GM12874 (cell line): Measurements from ENCODE around the gene TBC1D5.

Experiments
- TF ChIP-seq, protein P1 (sequence below): IDR thresholded peaks from 2 replicates; pipeline ENCODE4 v1.5.1; 2011; ENCODE audit warnings: low read depth, mild to moderate bottlenecking, control low read depth, low read length, moderate library complexity; ENCODE audit not compliant: insufficient read depth

Gene TBC1D5

DNA sequence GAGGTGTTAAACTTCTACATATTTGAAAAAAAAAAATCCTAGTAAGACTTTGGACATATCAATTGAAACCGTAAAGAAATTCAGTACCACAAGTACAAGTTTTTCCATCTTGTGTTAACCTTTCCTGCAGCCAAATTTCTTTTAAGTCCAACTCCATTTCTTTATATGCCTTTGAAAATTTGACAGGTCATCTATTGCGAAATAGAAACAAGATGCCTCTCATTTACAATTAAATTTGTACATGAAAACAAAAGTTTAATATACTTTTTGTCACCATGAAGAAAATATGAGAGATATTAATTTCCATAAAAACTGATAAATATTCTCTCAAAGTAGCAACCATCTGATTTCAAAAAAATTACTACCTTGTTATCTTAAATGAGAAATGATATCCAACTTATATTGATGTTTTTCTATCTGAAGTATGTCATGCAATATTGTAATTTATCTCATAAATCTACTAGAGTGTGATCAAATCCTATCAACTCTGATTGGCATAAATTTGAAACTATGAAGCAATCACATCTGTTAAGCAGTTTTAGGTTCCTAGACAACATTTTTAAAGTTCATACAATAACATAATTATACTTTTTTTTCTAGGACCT lies 68.2 kb downstream of the TBC1D5 start:
- TF ChIP-seq, protein P1, sequence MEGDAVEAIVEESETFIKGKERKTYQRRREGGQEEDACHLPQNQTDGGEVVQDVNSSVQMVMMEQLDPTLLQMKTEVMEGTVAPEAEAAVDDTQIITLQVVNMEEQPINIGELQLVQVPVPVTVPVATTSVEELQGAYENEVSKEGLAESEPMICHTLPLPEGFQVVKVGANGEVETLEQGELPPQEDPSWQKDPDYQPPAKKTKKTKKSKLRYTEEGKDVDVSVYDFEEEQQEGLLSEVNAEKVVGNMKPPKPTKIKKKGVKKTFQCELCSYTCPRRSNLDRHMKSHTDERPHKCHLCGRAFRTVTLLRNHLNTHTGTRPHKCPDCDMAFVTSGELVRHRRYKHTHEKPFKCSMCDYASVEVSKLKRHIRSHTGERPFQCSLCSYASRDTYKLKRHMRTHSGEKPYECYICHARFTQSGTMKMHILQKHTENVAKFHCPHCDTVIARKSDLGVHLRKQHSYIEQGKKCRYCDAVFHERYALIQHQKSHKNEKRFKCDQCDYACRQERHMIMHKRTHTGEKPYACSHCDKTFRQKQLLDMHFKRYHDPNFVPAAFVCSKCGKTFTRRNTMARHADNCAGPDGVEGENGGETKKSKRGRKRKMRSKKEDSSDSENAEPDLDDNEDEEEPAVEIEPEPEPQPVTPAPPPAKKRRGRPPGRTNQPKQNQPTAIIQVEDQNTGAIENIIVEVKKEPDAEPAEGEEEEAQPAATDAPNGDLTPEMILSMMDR, result no peak

DNA sequence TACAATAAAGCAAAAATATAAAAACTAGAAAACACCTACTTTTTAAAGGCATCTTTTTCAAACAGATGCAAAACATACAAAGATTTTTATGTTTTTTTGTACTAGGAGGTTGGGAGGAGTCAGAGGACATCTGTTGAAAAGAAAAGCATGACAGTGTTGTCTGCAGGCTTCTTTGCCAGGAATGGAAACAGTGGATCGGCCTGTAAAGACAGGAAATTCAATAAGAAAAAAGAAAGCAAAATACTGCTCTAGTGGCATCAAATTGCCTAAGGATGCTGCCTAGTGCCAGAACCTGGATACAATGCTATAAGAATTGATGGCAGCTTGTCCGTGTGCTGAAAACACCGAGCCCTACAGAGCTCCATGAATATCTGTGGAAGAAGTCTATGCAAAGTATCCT lies 69.9 kb downstream of the TBC1D5 start:
- TF ChIP-seq, protein P1, result no peak

DNA sequence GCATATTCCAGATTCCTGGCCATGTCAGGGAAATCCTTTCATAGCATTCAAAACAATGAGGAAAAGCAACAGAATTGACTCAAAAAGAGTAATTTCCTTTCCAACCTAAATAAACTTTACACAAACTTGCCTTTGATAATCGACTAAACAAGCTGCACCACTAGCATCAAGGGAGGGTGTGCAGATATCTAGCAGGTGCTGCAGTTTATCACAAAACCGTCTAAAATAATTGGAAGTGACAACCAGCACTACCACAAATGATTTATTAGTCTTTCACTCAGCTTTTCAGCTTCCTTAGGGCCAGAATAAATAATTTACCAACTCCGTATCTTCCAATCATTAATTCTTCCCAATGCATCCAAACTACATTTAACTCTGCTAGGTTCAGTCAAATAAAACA lies 71.7 kb downstream of the TBC1D5 start:
- TF ChIP-seq, protein P1, result no peak

DNA sequence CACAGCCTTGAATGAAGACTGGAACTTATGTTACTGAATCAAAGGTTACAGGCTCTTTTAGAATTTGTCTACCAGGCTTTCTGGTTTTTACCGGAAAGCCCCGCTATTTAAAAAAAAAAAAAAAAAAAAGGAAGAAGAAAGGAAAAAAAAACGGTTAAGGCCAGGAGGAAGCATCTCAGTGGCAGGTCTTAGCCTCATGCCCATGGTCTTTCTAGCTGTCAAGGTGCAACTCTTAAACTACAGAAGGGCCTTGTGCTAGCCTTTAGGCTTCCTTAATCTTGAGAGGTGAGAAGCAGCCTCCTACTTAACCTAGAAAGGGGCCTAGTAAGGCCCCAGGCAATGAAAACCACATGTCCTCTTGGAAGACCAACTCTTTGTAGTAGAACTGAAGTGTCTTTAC lies 77.5 kb downstream of the TBC1D5 start:
- TF ChIP-seq, protein P1, result no peak

DNA sequence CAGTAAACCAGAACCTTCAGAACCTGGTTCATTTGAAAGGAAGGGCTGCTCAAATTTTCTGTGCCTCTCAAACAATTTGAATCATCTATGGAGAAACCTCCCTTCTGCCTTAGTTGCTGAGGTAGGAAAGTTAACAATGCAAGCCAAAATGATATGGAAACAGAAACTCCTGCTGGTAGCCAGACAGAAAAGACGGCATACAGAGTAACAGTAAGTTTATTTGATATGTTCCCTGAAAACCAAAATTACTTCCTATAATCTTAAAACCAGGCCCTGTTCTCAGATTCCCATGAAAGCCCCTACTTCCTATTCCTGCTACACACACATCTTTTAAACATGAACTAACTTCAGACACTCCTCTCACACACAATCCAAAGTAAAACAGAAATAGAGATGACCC lies 86.2 kb downstream of the TBC1D5 start:
- TF ChIP-seq, protein P1, result no peak

DNA sequence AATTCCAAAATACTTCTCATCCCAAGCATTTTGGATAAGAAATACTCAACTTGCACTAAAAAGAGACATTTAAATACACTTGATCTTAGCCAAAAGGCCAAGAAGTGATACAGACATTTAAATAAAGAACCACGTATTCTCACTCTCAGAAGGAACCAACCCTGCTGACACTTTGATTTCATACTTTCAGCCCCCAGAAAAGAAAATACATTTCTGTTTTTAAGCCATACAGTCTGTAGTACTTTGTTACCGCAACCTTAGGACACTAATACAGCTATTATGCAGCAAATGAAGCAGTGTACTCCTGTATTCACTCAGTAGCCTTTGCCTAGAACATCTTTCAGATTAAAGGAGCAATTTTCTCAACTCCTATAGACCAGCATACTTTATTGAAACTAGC lies 86.7 kb downstream of the TBC1D5 start:
- TF ChIP-seq, protein P1, result no peak

DNA sequence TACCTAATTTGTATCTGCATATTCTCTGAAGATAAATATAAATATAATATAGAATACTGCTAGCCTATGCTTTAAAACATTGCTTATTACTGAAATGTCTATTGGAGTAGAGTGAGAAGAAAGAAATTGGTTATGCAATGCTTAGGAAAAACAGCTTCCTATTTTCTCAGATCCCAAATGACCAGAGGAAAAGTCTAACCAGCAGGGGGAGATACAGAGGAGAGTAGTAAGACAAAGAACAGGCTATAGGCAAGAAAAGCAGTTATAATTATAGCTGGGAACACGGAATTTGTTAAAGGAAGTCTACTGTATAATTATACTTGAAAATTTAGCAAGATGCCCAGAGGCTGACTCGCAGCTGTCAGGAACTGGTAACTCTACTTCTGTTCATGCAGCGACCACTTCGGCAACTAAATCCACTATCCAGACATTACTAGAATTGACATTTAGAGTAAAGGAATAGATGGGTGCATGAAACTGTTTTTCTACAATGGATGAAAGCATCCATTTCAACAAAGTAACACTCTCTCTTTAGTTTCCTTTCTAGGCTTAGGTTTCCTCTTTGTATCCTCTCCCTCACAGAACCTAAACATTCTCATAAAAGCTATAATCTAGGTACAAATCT lies 97.2 kb downstream of the TBC1D5 start:
- TF ChIP-seq, protein P1, result peak; percentile 56
